HepG2 (cell line): Measurements from ENCODE around the gene SMIM1. TPM values are rescaled to one million over a fixed set of nuclear protein-coding genes. Genes with fewer than 3 reads are reported as not detected.

Source experiments
- ATAC-seq: fragments of 200-7000 bp; cut with Tn5 transposase; 3 replicates; pipeline ENCODE4 v1.9.1; 2020; ENCODE audit warnings: mild to moderate bottlenecking, moderate library complexity
- BruUV-seq: library from RNA; stranded (reverse); fragments of 400-500 nt; replicated peaks from 2 replicates; lab custom pipeline; 2021; lab: Mats Ljungman, UMichigan
- CTCF ChIA-PET: fragments of 300-600 bp; formaldehyde crosslinking; extraction: SDS; loops from one replicate; lab custom pipeline; 2021; ENCODE audit warnings: low total read pairs, inconsistent platforms, low intra/inter-chr PET ratio; lab: Yijun Ruan, JAX
- POLR2A ChIA-PET: fragments of 350-600 bp; sonication (Branson Sonifier 250); formaldehyde crosslinking; loops from one replicate; lab custom pipeline; 2020; ENCODE audit warnings: antibody characterized with exemption, inconsistent platforms; lab: Yijun Ruan, JAX
- DNase-seq: peaks from one replicate; pipeline ENCODE4 v3.0.0-alpha.2; 2015; ENCODE audit warnings: low spot score
- FAIRE-seq: peaks from 3 replicates; lab custom pipeline; 2011; peaks lifted over from hg19 to GRCh38; lab: Jason Lieb, UNC
- H2AFZ ChIP-seq: one replicate; pipeline ENCODE4 v1.6.1; 2011; ENCODE audit warnings: low read length, inconsistent platforms
- H3K27ac ChIP-seq: fragments of 300-600 bp; 3 replicates; pipeline ENCODE4 v1.8.0; 2011; ENCODE audit warnings: mixed run types, mild to moderate bottlenecking, mixed read lengths, low read length, inconsistent platforms; ENCODE audit not compliant: insufficient read depth; ENCODE audit errors: extremely low read length
- H3K27me3 ChIP-seq, 2 experiments: fragments of 200-600 bp in 1 of 2; 2 replicates in 1 of 2; 3 replicates in 1 of 2; pipeline versions ENCODE4 v1.6.0 to v1.8.0; 2011; ENCODE audit warnings: low read length in 2 of 2, mild to moderate bottlenecking in 2 of 2, moderate library complexity in 2 of 2, inconsistent platforms in 1 of 2; ENCODE audit not compliant: insufficient read depth in 2 of 2, control insufficient read depth in 1 of 2
- H3K36me3 ChIP-seq, 2 experiments: fragments of 200-600 bp in 1 of 2; replicated peaks in 1 of 2; 2 replicates in 1 of 2; 3 replicates in 1 of 2; pipeline versions ENCODE4 v1.5.1 to v1.8.0; 2011; ENCODE audit warnings: low read length in 2 of 2, inconsistent platforms in 1 of 2; ENCODE audit not compliant: insufficient read depth in 2 of 2, control insufficient read depth in 1 of 2
- H3K4me1 ChIP-seq: 2 replicates; pipeline ENCODE4 v1.5.1; 2012; ENCODE audit warnings: low read length, inconsistent platforms; ENCODE audit not compliant: insufficient read depth
- H3K4me2 ChIP-seq: 2 replicates; pipeline ENCODE4 v1.6.0; 2011; ENCODE audit warnings: low read depth, low read length, inconsistent platforms
- H3K4me3 ChIP-seq, 3 experiments: fragments of 200-600 bp in 1 of 3; sonication (generic), shearing (Covaris generic) in 1 of 3; replicated peaks in 1 of 3; 2 replicates each; pipeline ENCODE4 v1.5.1; 2011 to 2016; ENCODE audit warnings: low read length in 3 of 3, inconsistent platforms in 2 of 3, low read depth in 2 of 3, mild to moderate bottlenecking in 2 of 3, control low read depth in 1 of 3, mixed read lengths in 1 of 3; ENCODE audit not compliant: insufficient read depth in 1 of 3
- H3K79me2 ChIP-seq: one replicate; pipeline ENCODE4 v1.6.1; 2011; ENCODE audit warnings: low read length, inconsistent platforms; ENCODE audit not compliant: insufficient read depth
- H3K9ac ChIP-seq: 2 replicates; pipeline ENCODE4 v1.6.0; 2011; ENCODE audit warnings: mild to moderate bottlenecking, low read depth, low read length, inconsistent platforms; ENCODE audit not compliant: insufficient read depth
- H3K9me3 ChIP-seq: 2 replicates; pipeline ENCODE4 v1.5.1; 2012; ENCODE audit warnings: mild to moderate bottlenecking, low read length
- H4K20me1 ChIP-seq: 2 replicates; pipeline ENCODE4 v1.6.0; 2011; ENCODE audit warnings: inconsistent platforms, mild to moderate bottlenecking, low read length, moderate library complexity; ENCODE audit not compliant: insufficient read depth
- NONO ChIP-seq, 2 experiments: fragments of 450-650 bp in 1 of 2; sonication (generic) in 1 of 2; formaldehyde crosslinking in 1 of 2; IDR thresholded peaks in 1 of 2; conservative IDR thresholded peaks in 1 of 2; 2 replicates each; pipeline versions ENCODE4 v1.6.1 to v1.8.0; 2017 to 2022; ENCODE audit warnings: mild to moderate bottlenecking in 1 of 2, missing genetic modification reagents in 1 of 2, moderate library complexity in 1 of 2
- ZC3H13 ChIP-seq: sonication (generic); formaldehyde crosslinking; IDR thresholded peaks from 2 replicates; pipeline ENCODE4 v1.8.1; 2023; ENCODE audit warnings: mild to moderate bottlenecking, missing genetic modification reagents, moderate library complexity
- ZNF253 ChIP-seq: sonication (generic); formaldehyde crosslinking; IDR thresholded peaks from 2 replicates; pipeline ENCODE4 v1.8.0; 2022; ENCODE audit warnings: mild to moderate bottlenecking, missing genetic modification reagents, borderline replicate concordance
- WGBS: methylation state at CpG from one replicate; pipeline ENCODE4 v1.1.6; 2017; ENCODE audit warnings: low lambda C conversion rate; 5-methylcytosine and 5-hydroxymethylcytosine counted together
- in situ Hi-C: cut with HindIII; loops from 2 replicates; pipeline ENCODE4 v1.10.0; 2017; ENCODE audit warnings: low pct_unique_long_range_greater_than_20kb; ENCODE audit not compliant: extremely low pct_ligation_motif_present
- intact Hi-C: fragments of 100-400 bp; cut with micrococcal nuclease; formaldehyde crosslinking; loops from one replicate; pipeline ENCODE4 v1.10.0; 2022; ENCODE audit not compliant: unreplicated experiment
- polyA plus RNA-seq, 8 experiments: library from polyadenylated mRNA; depleted of rRNA in 3 of 8; stranded (reverse) in 7 of 8; unstranded in 1 of 8; fragments of >200 nt; fragmentation: Illumina TruSeq in 4 of 8; extraction: Trizol in 4 of 8; gene quantifications; 2 replicates each; pipeline versions ENCODE4 v1.2.1 to v1.2.3, GENCODE V29; 2011 to 2016; ENCODE audit warnings: low read depth in 4 of 8, missing spikeins in 1 of 8, mixed read lengths in 1 of 8; ENCODE audit not compliant: insufficient read depth in 1 of 8
- total RNA-seq, 5 experiments: library from RNA; depleted of rRNA; stranded (reverse); fragments of >200 nt; fragmentation: Illumina TruSeq; extraction: Trizol; gene quantifications; 2 replicates each; pipeline ENCODE4 v1.2.3, GENCODE V29; 2016; ENCODE audit warnings: low read depth in 1 of 5
- TF ChIP-seq, protein P1 (sequence below): IDR thresholded peaks from 2 replicates; pipeline ENCODE4 v1.6.1; 2012; ENCODE audit warnings: low read depth, low read length, improper control_type of control experiment

The SMIM1 gene
- total and polyA plus RNA-seq, 2 of the 13 experiments (the other 11 are each of a cell fraction or from before 2014, with no cell fraction given) = 12.4 to 56.3 TPM

- H3K27ac ChIP-seq = no peak overlapping the region
- intact Hi-C loops (no loop called here), in situ Hi-C loops (no loop called here)
- ATAC-seq = no peak
- H2AFZ ChIP-seq = no peak overlapping the region
- no peaks in the 10 kb centered on the region for H3K9me3 ChIP-seq
- peak overlapping the region; percentile 78 for H3K9ac ChIP-seq
- peaks cover 3 to 23% of the 10 kb centered on the region in 2 experiments; a peak in 4 of 5 replicates for H3K36me3 ChIP-seq
- peaks cover 0 to 8% of the 10 kb centered on the region in 2 experiments; a peak in 2 of 5 replicates for H3K27me3 ChIP-seq
- TSS peak; percentile 51 for BruUV-seq
- FAIRE-seq = no peak
- H4K20me1 ChIP-seq = no peaks in the 10 kb centered on the region
- WGBS = 93% methylated on average over 19 of the region's 25 CpGs
- ChIA-PET POLR2A (interaction anchor here (1.0 kb wide), 1 partner anchor 22 kb away, joined by 3 read pairs; no protein-coding TSS in a partner anchor), CTCF (no interaction called here)
- H3K79me2 ChIP-seq = peaks cover 6% of the 10 kb centered on the region
- H3K4me1 ChIP-seq = peaks cover 31% of the 10 kb centered on the region
- DNase-seq = no peak
- peak overlapping the region; percentile 72 to 96 (median 84) for H3K4me3 ChIP-seq
- TF ChIP-seq ZC3H13 (CRISPR knock-in tag) = peak; percentile 5; the same call in 1 of the 2 replicates
- TF ChIP-seq, protein P1, sequence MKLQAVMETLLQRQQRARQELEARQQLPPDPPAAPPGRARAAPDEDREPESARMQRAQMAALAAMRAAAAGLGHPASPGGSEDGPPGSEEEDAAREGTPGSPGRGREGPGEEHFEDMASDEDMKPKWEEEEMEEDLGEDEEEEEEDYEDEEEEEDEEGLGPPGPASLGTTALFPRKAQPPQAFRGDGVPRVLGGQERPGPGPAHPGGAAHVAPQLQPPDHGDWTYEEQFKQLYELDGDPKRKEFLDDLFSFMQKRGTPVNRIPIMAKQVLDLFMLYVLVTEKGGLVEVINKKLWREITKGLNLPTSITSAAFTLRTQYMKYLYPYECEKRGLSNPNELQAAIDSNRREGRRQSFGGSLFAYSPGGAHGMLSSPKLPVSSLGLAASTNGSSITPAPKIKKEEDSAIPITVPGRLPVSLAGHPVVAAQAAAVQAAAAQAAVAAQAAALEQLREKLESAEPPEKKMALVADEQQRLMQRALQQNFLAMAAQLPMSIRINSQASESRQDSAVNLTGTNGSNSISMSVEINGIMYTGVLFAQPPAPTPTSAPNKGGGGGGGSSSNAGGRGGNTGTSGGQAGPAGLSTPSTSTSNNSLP = no peak
- no peak for TF ChIP-seq NONO (IDR thresholded peaks at IDR 0.05)
- 0 out of 2 replicates have a peak, but pooled peaks have one; percentile 8 for TF ChIP-seq NONO (CRISPR knock-in tag; conservative IDR thresholded peaks at IDR 0.05)
- 0 out of 2 replicates have a peak, but pooled peaks have one; percentile 15 for TF ChIP-seq ZNF253
- peak overlapping the region; percentile 85 for H3K4me2 ChIP-seq
These were observed 26.8 kb upstream of the SMIM1 start for GRCh38 chr1:3745590-3746381.
